ENCODE measurements around the gene NLRP3.
"Not testable (repeated sequence)": the region's sequence is repeated elsewhere in the genome, so short reads cannot be mapped to it uniquely, and the experiment has no call there.

GRCh38 chr1:247395075-247395474 is 20.9 kb upstream of the NLRP3 start:
- TF ChIP-seq CTCF (conservative IDR thresholded peaks at IDR 0.05); EZH2 (IDR thresholded peaks at IDR 0.05; ENCODE audit: low read depth): not testable (repeated sequence)
